BJ (cell line): ENCODE measurements around the gene TBC1D9B. TPM values are rescaled to one million over a fixed set of nuclear protein-coding genes. Genes with fewer than 3 reads are reported as not detected.

Source experiments
- CTCF ChIA-PET: fragments of 350-600 bp; formaldehyde crosslinking; extraction: SDS; loops from one replicate; lab custom pipeline; 2021; ENCODE audit warnings: antibody characterized with exemption, inconsistent platforms; lab: Yijun Ruan, JAX
- POLR2A ChIA-PET: fragments of 300-600 bp; sonication (Branson Sonifier 250); formaldehyde crosslinking; extraction: SDS; loops from one replicate; lab custom pipeline; 2021; ENCODE audit warnings: antibody characterized with exemption; lab: Charles Lee
- DNase-seq: peaks from one replicate; pipeline ENCODE4 v3.0.0-alpha.2; 2011; ENCODE audit warnings: low read depth
- H3K27me3 ChIP-seq: 2 replicates; pipeline ENCODE4 v1.6.0; 2011; ENCODE audit warnings: low read length; ENCODE audit not compliant: control insufficient read depth, insufficient read depth
- H3K36me3 ChIP-seq: 2 replicates; pipeline ENCODE4 v1.5.1; 2011; ENCODE audit warnings: low read length; ENCODE audit not compliant: control insufficient read depth, insufficient read depth
- H3K4me3 ChIP-seq: 2 replicates; pipeline ENCODE4 v1.5.1; 2011; ENCODE audit warnings: low read depth, mild to moderate bottlenecking, control low read depth, low read length
- polyA plus RNA-seq: library from polyadenylated mRNA; depleted of rRNA; stranded (reverse); fragments of >200 nt; gene quantifications from 2 replicates; pipeline ENCODE4 v1.2.3, GENCODE V29; 2011
- TF ChIP-seq, protein P1 (sequence below): IDR thresholded peaks from 2 replicates; pipeline ENCODE4 v1.5.1; 2011; ENCODE audit warnings: low read depth, mild to moderate bottlenecking, control low read depth, inconsistent platforms, low read length, moderate library complexity; ENCODE audit not compliant: insufficient read depth

The TBC1D9B gene
- polyA plus RNA-seq, 1 experiment: 89.0 TPM

DNA sequence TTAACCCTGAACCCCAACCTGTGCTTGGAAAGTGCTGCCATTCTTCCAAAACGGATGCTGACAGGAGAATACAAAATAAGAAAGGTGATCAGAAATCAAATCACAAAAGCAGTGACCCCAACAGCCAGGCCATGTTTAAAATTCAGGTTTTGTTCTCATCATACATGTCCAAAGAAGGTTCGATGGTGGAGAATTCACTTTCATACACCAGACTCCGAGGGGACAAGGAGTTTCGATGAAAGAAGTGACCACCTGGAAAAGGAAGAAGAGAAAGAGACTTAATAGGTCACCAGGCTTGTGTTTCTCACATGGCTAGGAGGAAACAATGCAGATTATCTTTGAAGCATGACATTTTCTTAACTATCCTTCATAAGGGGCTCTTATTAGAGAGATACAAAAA is 12.5 kb upstream of the TBC1D9B start:
- TF ChIP-seq, protein P1, sequence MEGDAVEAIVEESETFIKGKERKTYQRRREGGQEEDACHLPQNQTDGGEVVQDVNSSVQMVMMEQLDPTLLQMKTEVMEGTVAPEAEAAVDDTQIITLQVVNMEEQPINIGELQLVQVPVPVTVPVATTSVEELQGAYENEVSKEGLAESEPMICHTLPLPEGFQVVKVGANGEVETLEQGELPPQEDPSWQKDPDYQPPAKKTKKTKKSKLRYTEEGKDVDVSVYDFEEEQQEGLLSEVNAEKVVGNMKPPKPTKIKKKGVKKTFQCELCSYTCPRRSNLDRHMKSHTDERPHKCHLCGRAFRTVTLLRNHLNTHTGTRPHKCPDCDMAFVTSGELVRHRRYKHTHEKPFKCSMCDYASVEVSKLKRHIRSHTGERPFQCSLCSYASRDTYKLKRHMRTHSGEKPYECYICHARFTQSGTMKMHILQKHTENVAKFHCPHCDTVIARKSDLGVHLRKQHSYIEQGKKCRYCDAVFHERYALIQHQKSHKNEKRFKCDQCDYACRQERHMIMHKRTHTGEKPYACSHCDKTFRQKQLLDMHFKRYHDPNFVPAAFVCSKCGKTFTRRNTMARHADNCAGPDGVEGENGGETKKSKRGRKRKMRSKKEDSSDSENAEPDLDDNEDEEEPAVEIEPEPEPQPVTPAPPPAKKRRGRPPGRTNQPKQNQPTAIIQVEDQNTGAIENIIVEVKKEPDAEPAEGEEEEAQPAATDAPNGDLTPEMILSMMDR: no peak
- Histone ChIP-seq H3K27me3 (peaks cover 4% of the 10 kb centered on the region), H3K36me3 (no peaks in the 10 kb centered on the region), H3K4me3 (no peak overlapping the region)
- ChIA-PET CTCF (interaction anchor here (2.5 kb wide), 1 partner anchor 12 kb away, joined by 12 read pairs; no protein-coding TSS in a partner anchor), POLR2A (no interaction called here)
- no peak for DNase-seq

DNA sequence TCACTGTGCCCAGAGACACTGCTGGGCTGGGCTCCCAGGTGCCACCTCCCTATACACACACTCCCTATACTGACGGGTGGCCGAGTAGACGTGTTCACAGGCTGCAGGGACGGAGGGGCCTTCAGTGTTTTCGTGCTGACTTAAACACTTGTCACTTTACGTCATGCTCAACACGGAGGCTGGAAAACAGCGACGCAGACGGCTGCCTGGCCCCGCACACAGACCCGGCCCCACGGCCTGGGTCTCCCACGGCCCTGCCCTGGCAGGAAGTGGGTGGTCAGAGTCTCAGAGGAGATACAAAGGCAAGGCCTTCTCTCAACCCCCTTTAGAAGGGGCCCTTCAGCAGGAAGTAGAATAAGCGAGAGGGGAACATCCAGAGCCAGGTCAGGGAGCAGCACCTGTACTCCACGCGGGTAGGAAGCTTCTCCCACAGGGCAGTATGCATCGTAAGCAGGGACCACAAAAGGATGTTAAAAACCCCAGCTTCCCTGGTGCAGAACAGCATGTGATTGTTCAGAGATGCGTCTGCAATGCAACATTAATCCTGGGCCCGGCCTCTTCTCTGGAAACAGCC is 11.9 kb upstream of the TBC1D9B start:
- Histone ChIP-seq H3K27me3 (peaks cover 4% of the 10 kb centered on the region), H3K4me3 (no peak overlapping the region), H3K36me3 (no peaks in the 10 kb centered on the region)
- ChIA-PET POLR2A (no interaction called here), CTCF (no interaction called here)
- DNase-seq: no peak
- TF ChIP-seq, protein P1: no peak

DNA sequence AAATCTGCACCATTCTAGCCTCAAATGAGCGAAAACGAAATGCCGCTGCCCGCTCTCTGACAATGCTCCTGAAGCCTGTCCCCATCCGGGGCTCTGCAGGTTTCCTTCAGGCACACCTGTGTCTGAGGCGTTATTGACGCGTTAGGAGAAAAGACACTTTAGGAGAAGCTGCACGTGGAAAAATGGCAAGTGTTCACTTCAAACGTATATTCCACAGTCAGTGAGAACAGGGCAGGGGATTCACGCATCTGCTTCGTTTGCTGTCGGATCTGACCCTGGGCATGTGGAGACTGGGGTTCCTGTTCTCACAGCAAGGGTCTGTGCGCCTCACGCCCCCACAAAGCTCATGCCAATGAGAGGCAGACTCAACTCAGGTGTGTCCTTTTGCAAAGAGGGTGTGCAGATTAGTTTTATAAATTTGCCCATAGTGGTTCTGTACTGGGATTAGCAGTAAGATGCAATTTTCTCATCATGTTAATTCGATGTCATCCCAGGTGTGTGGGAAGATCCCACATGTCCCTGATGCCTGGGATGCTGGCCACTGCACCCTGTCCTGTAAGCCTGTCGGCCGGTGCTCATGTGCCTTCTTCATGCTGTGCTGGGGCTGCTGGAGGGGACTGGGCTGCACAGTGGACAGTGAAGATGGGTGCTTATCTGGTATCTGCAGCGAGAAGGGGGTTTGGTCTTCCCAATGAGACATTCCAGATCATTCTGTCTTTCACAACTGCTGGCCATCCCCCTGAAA is 11.2 kb upstream of the TBC1D9B start:
- H3K4me3 ChIP-seq: no peak overlapping the region
- H3K36me3 ChIP-seq: no peaks in the 10 kb centered on the region
- peaks cover 4% of the 10 kb centered on the region for H3K27me3 ChIP-seq
- TF ChIP-seq, protein P1: no peak
- CTCF ChIA-PET: no interaction called here
- no peak for DNase-seq
- POLR2A ChIA-PET: no interaction called here

DNA sequence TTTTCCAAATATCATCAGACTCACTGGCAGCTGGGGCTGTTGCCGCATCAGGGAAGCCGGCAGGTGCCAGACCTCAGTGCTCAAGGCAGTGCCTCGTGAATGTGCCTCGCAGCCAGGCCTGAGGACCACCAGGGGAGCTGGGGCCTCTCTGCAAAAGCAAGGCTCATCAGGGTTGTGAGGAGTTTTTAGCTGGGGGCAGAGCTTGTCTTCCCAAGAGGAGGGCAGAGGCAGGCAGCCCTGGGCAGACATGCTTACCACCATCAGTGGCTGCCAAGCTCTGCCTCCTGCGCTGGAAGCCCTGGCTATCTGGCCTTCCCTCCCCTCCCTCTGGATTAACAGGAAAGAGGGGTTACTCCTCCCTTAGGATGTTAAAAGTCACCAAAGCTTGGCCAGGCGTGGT is 8.8 kb upstream of the TBC1D9B start:
- ChIA-PET POLR2A (no interaction called here), CTCF (interaction anchor here (0.8 to 1.2 kb wide), 2 partner anchors 8 kb away, joined by 3 to 4 read pairs; no protein-coding TSS in a partner anchor)
- no peaks in the 10 kb centered on the region for H3K36me3 ChIP-seq
- TF ChIP-seq, protein P1: no peak
- DNase-seq: no peak
- H3K4me3 ChIP-seq: no peak overlapping the region
- H3K27me3 ChIP-seq: peaks cover 4% of the 10 kb centered on the region

DNA sequence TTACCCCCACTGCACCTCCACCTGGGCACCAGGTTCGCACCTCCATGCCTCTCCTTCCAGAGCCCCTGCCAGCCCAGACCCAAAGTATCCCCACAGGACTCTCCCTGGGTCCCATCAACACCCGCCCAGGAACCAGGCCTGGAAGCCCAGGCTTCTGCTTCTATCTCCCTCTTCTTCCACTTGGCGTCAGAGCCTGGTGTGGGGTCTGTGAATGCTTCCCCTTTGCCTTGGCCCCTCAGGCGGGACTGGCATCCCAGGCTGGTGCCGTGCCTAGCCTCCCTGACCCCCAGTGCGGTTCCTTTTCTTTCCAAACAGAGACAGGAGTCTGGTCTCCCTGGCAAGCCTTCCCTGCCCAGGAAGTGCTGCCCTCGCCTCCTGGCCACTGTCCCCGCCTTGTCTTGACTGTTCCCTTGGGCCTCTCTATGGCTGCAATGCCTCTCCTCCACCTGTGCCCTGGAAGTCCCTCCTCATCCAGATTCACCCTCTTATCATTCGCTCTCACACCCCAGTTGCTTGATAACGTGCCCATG is 7.8 kb upstream of the TBC1D9B start:
- no peaks in the 10 kb centered on the region for H3K36me3 ChIP-seq
- TF ChIP-seq, protein P1: no peak
- CTCF ChIA-PET: no interaction called here
- H3K4me3 ChIP-seq: no peak overlapping the region
- POLR2A ChIA-PET: no interaction called here
- no peak for DNase-seq
- peaks cover 4% of the 10 kb centered on the region for H3K27me3 ChIP-seq
